K562 (cell line): ENCODE measurements around the gene ARL4D. TPM values are rescaled to one million over a fixed set of nuclear protein-coding genes. Genes with fewer than 3 reads are reported as not detected.

Experiments
- ATAC-seq: fragments of 200-7000 bp; cut with Tn5 transposase; 3 replicates; pipeline ENCODE4 v1.9.1; 2020; ENCODE audit warnings: moderate library complexity
- BruUV-seq: library from RNA; stranded (reverse); fragments of 400-500 nt; replicated peaks from 2 replicates; lab custom pipeline; 2021; lab: Mats Ljungman, UMichigan
- CTCF ChIA-PET: fragments of 300-600 bp; formaldehyde crosslinking; extraction: SDS; loops from one replicate; lab custom pipeline; 2021; ENCODE audit warnings: low intra/inter-chr PET ratio; lab: Yijun Ruan, JAX
- POLR2A ChIA-PET: fragments of 300-600, 350-650 bp; sonication (Branson Sonifier 250); formaldehyde crosslinking; extraction: SDS; loops from one replicate; lab custom pipeline; 2021; ENCODE audit warnings: antibody characterized with exemption, inconsistent platforms; lab: Yijun Ruan, JAX
- DNase-seq, 4 experiments: peaks; one replicate each; pipeline versions ENCODE4 v3.0.0 to v3.0.0-alpha.2; 2011 to 2018; ENCODE audit warnings: low spot score in 3 of 4, mixed read lengths in 3 of 4; ENCODE audit errors: extremely low read depth in 1 of 4
- FAIRE-seq: peaks from 2 replicates; lab custom pipeline; 2011; peaks lifted over from hg19 to GRCh38; lab: Jason Lieb, UNC
- H2AFZ ChIP-seq: 2 replicates; pipeline ENCODE4 v1.6.0; 2011; ENCODE audit warnings: low read depth, low read length, control low read depth, inconsistent platforms
- H3K27ac ChIP-seq: fragments of 200-600 bp; 3 replicates; pipeline ENCODE4 v1.8.0; 2011; ENCODE audit warnings: low read depth, mild to moderate bottlenecking, control low read depth, inconsistent platforms, low read length, moderate library complexity, mixed read lengths; ENCODE audit errors: extremely low read depth
- H3K27me3 ChIP-seq, 2 experiments: fragments of 300-600 bp in 1 of 2; 2 replicates in 1 of 2; 3 replicates in 1 of 2; pipeline versions ENCODE4 v1.6.0 to v1.8.0; 2011; ENCODE audit warnings: inconsistent platforms in 2 of 2, low read length in 2 of 2, mild to moderate bottlenecking in 1 of 2, mixed read lengths in 1 of 2, moderate library complexity in 1 of 2; ENCODE audit not compliant: control insufficient read depth in 2 of 2, insufficient read depth in 2 of 2
- H3K36me3 ChIP-seq: fragments of 300-600 bp; 3 replicates; pipeline ENCODE4 v1.8.0; 2011; ENCODE audit warnings: mild to moderate bottlenecking, low read length, inconsistent platforms; ENCODE audit not compliant: control insufficient read depth, insufficient read depth
- H3K4me1 ChIP-seq, 2 experiments: fragments of 200-600 bp in 1 of 2; replicated peaks in 1 of 2; 2 replicates in 1 of 2; 3 replicates in 1 of 2; pipeline versions ENCODE4 v1.5.1 to v1.8.0; 2011; ENCODE audit warnings: inconsistent platforms in 2 of 2, low read length in 2 of 2, mild to moderate bottlenecking in 1 of 2, mixed read lengths in 1 of 2, moderate library complexity in 1 of 2; ENCODE audit not compliant: control insufficient read depth in 2 of 2, insufficient read depth in 2 of 2
- H3K4me2 ChIP-seq: 2 replicates; pipeline ENCODE4 v1.6.1; 2011; ENCODE audit warnings: low read length, control low read depth, inconsistent platforms, mixed read lengths; ENCODE audit not compliant: insufficient read depth
- H3K4me3 ChIP-seq: fragments of 200-600 bp; sonication (generic), shearing (Covaris generic); 2 replicates; pipeline ENCODE4 v1.5.1; 2016; ENCODE audit warnings: control low read depth, inconsistent platforms
- H3K79me2 ChIP-seq: fragments of 200-600 bp; 3 replicates; pipeline ENCODE4 v1.8.0; 2011; ENCODE audit warnings: low read length, inconsistent platforms; ENCODE audit not compliant: control insufficient read depth, insufficient read depth
- H3K9ac ChIP-seq, 2 experiments: 2 replicates each; pipeline versions ENCODE4 v1.6.0 to v1.6.1; 2011; ENCODE audit warnings: low read depth in 2 of 2, low read length in 2 of 2, control low read depth in 1 of 2, inconsistent platforms in 1 of 2, mild to moderate bottlenecking in 1 of 2, mixed read lengths in 1 of 2; ENCODE audit not compliant: insufficient read depth in 1 of 2
- H3K9me1 ChIP-seq: one replicate; pipeline ENCODE4 v1.6.0; 2011; ENCODE audit warnings: inconsistent platforms, mild to moderate bottlenecking, low read length, moderate library complexity; ENCODE audit not compliant: control insufficient read depth, insufficient read depth
- H3K9me3 ChIP-seq: replicated peaks from 2 replicates; pipeline ENCODE4 v1.5.1; 2011; ENCODE audit warnings: low read depth, low read length, inconsistent platforms; ENCODE audit not compliant: control insufficient read depth, insufficient read depth
- H4K20me1 ChIP-seq: replicated peaks from 2 replicates; pipeline ENCODE4 v1.6.1; 2011; ENCODE audit warnings: low read length, inconsistent platforms, mixed read lengths; ENCODE audit not compliant: control insufficient read depth, insufficient read depth
- ARID3B ChIP-seq: fragments of 250-450 bp; sonication (Bioruptor Pico); IDR thresholded peaks from 2 replicates; pipeline ENCODE4 v1.4.0; 2020; ENCODE audit warnings: borderline replicate concordance
- GATAD2A ChIP-seq: fragments of 450-650 bp; IDR thresholded peaks from 2 replicates; pipeline ENCODE4 v1.6.1; 2017
- HDAC8 ChIP-seq: fragments of 450-650 bp; IDR thresholded peaks from 2 replicates; pipeline ENCODE4 v1.6.1; 2016; ENCODE audit warnings: mild to moderate bottlenecking, missing genetic modification characterization, moderate library complexity, missing compliant biosample characterization
- KDM2B ChIP-seq: fragments of 250-450 bp; sonication (Bioruptor Pico); IDR thresholded peaks from 2 replicates; pipeline ENCODE4 v1.8.0; 2021; ENCODE audit warnings: mild to moderate bottlenecking, moderate library complexity
- NELFE ChIP-seq: IDR thresholded peaks from 2 replicates; pipeline ENCODE4 v1.6.1; 2011; ENCODE audit warnings: mild to moderate bottlenecking; ENCODE audit not compliant: insufficient read depth, insufficient read length
- POLR2H ChIP-seq: IDR thresholded peaks from 2 replicates; pipeline ENCODE4 v1.6.1; 2016; ENCODE audit warnings: missing genetic modification characterization, low read depth, mild to moderate bottlenecking, control low read depth, missing compliant biosample characterization, moderate library complexity
- POLR3G ChIP-seq: IDR thresholded peaks from 2 replicates; pipeline ENCODE4 v1.6.1; 2011; ENCODE audit not compliant: insufficient read length, insufficient replicate concordance; ENCODE audit errors: extremely low read depth
- SNAPC5 ChIP-seq: fragments of 250-450 bp; sonication (Bioruptor Pico); IDR thresholded peaks from 2 replicates; pipeline ENCODE4 v1.8.0; 2021; ENCODE audit warnings: moderate library complexity, mild to moderate bottlenecking, inconsistent platforms
- SREBF1 ChIP-seq: fragments of 150-350 bp; IDR thresholded peaks from 2 replicates; pipeline ENCODE4 v1.6.1; 2014; ENCODE audit warnings: antibody characterized with exemption, low read depth, low read length, borderline replicate concordance
- XRCC4 ChIP-seq: IDR thresholded peaks from one replicate; pipeline ENCODE4 v1.6.1; 2011; ENCODE audit not compliant: insufficient read depth, insufficient read length; ENCODE audit errors: extremely low read depth
- ZBTB11 ChIP-seq, 3 experiments: fragments of 200-800 bp in 1 of 3; fragments of 250-450 bp in 1 of 3; fragments of 450-650 bp in 1 of 3; sonication (Bioruptor Pico) in 1 of 3; sonication (Bioruptor generic) in 1 of 3; formaldehyde crosslinking in 1 of 3; IDR thresholded peaks; 2 replicates each; pipeline versions ENCODE4 v1.6.1 to v1.8.0; 2016 to 2022; ENCODE audit warnings: mild to moderate bottlenecking in 2 of 3, missing genetic modification characterization in 2 of 3, missing compliant biosample characterization in 1 of 3, moderate library complexity in 1 of 3
- ZNF184 ChIP-seq: sonication (generic); formaldehyde crosslinking; IDR thresholded peaks from 2 replicates; pipeline ENCODE4 v1.5.0; 2020; ENCODE audit warnings: missing genetic modification reagents
- ZNF253 ChIP-seq: fragments of 250-450 bp; sonication (Bioruptor Pico); conservative IDR thresholded peaks from 2 replicates; pipeline ENCODE4 v1.6.1; 2021; ENCODE audit warnings: mild to moderate bottlenecking
- ZNF584 ChIP-seq: fragments of 200-800 bp; sonication (Bioruptor generic); IDR thresholded peaks from 2 replicates; pipeline ENCODE4 v1.6.1; 2016; ENCODE audit warnings: low read depth, mild to moderate bottlenecking, missing genetic modification characterization, missing compliant biosample characterization
- WGBS: fragments of 100-300 bp; shearing (Covaris generic); methylation state at CpG from one replicate; pipeline ENCODE4 v1.1.6; 2016; ENCODE audit warnings: low coverage, mixed read lengths; ENCODE audit not compliant: insufficient coverage; ENCODE audit errors: missing lambda C conversion rate; 5-methylcytosine and 5-hydroxymethylcytosine counted together
- in situ Hi-C: fragments of 300-500 bp; cut with MboI; formaldehyde crosslinking; loops from 4 replicates; pipeline ENCODE4 v1.15.0; 2018; ENCODE audit warnings: inconsistent platforms, mixed read lengths
- intact Hi-C: fragments of 100-400 bp; cut with micrococcal nuclease; formaldehyde crosslinking; loops from 2 replicates; pipeline ENCODE4 v1.14.2; 2022
- polyA plus RNA-seq, 8 experiments: library from polyadenylated mRNA; depleted of rRNA in 4 of 8; stranded (reverse) in 5 of 8; unstranded in 3 of 8; fragments of >200 nt; fragmentation: Nextera tagmentation in 2 of 8; fragmentation: Illumina TruSeq in 1 of 8; extraction: Ambion mirVana in 2 of 8; extraction: Trizol in 1 of 8; gene quantifications; 2 replicates each; pipeline versions ENCODE4 v1.2.1 to v1.2.3, GENCODE V29; 2011 to 2014; ENCODE audit warnings: inconsistent platforms in 1 of 8, missing spikeins in 1 of 8
- total RNA-seq, 7 experiments: library from RNA; depleted of rRNA in 6 of 7; stranded (reverse); fragments of >200 nt in 6 of 7; fragmentation: Illumina TruSeq in 2 of 7; extraction: Trizol in 2 of 7; gene quantifications; 2 replicates each; pipeline versions ENCODE4 v1.2.1 to v1.2.3, GENCODE V29; 2011 to 2021; ENCODE audit warnings: low replicate concordance in 1 of 7

The ARL4D gene
- total and polyA plus RNA-seq, 9 of the 15 experiments (the other 6 are each of a cell fraction or from before 2014, with no cell fraction given) = 0.07 to 0.53 (median 0.28) TPM; not detected in 1

- TF ChIP-seq ZNF584 (CRISPR knock-in tag) = no peak
These were observed 1.1 kb downstream of the ARL4D start (continued) for GRCh38 chr17:43399839-43400328.

- no peak for ATAC-seq
- H3K9me3 ChIP-seq = no peaks in the 10 kb centered on the region
- POLR2A ChIA-PET = interaction anchor here (0.8 to 0.9 kb wide), 2 partner anchors 33 to 72 kb away, joined by 4 read pairs; no protein-coding TSS in a partner anchor
- CTCF ChIA-PET = no interaction called here
- no peak for FAIRE-seq
- H3K9ac ChIP-seq = no peak overlapping the region
- DNase-seq = no peak
- H3K9me1 ChIP-seq = no peaks in the 10 kb centered on the region
- H3K27me3 ChIP-seq = peaks cover 0 to 9% of the 10 kb centered on the region in 2 experiments; a peak in 1 of 5 replicates
- H3K4me3 ChIP-seq = no peak overlapping the region
- peaks cover 14 to 15% of the 10 kb centered on the region in 2 experiments for H3K4me1 ChIP-seq
- peaks cover 5% of the 10 kb centered on the region for H4K20me1 ChIP-seq
- BruUV-seq = no TSS peak
- 12% methylated on average over 4 of the region's 4 CpGs for WGBS
- no peak overlapping the region for H3K4me2 ChIP-seq
- H2AFZ ChIP-seq = no peak overlapping the region
- H3K79me2 ChIP-seq = no peaks in the 10 kb centered on the region
- intact Hi-C loops = no loop called here
- H3K27ac ChIP-seq = no peak overlapping the region
- in situ Hi-C loops = no loop called here
- no peaks in the 10 kb centered on the region for H3K36me3 ChIP-seq
- TF ChIP-seq SNAPC5 (no peak), SREBF1 (no peak), NELFE (no peak), GATAD2A (no peak), POLR3G (no peak), POLR2H (tag) (no peak), KDM2B (CRISPR knock-in tag) (no peak), ZNF253 (no peak), XRCC4 (no peak), ARID3B (no peak), HDAC8 (tag) (no peak), ZNF184 (CRISPR knock-in tag) (no peak), ZBTB11 (CRISPR knock-in tag; IDR thresholded peaks at IDR 0.05) (no peak)
These were observed 2.3 kb downstream of the ARL4D start for GRCh38 chr17:43400943-43401717.
